Measurements from ENCODE around the gene MYOD1. TPM values are rescaled to one million over a fixed set of nuclear protein-coding genes. Genes with fewer than 3 reads are reported as not detected.

MYOD1 gene
- total RNA-seq, 1 donor from 2014 or later: not detected

- peaks cover 18% of the 10 kb centered on the region for H3K27me3 Mint-ChIP-seq (ENCODE audit: low read depth)
- intact Hi-C loops (cut with micrococcal nuclease): no loop called here
- no peak for DNase-seq (ENCODE audit: low spot score)
- H3K36me3 Mint-ChIP-seq (ENCODE audit: low read depth): no peaks in the 10 kb centered on the region
- no peak overlapping the region for H3K27ac Mint-ChIP-seq
- H3K4me3 Mint-ChIP-seq (ENCODE audit: low read depth): no peak overlapping the region
- no peaks in the 10 kb centered on the region for H3K9me3 Mint-ChIP-seq
- no peaks in the 10 kb centered on the region for H3K4me1 Mint-ChIP-seq (ENCODE audit: low read depth)
Measured at GRCh38 chr11:17714870-17715269, 4.5 kb upstream of the MYOD1 start.

- intact Hi-C loops (cut with micrococcal nuclease): no loop called here
- H3K4me1 Mint-ChIP-seq (ENCODE audit: low read depth): no peaks in the 10 kb centered on the region
- DNase-seq (ENCODE audit: low spot score): no peak
- H3K9me3 Mint-ChIP-seq: no peaks in the 10 kb centered on the region
- no peak overlapping the region for H3K27ac Mint-ChIP-seq
- H3K4me3 Mint-ChIP-seq (ENCODE audit: low read depth): no peak overlapping the region
- no peaks in the 10 kb centered on the region for H3K36me3 Mint-ChIP-seq (ENCODE audit: low read depth)
- peaks cover 24% of the 10 kb centered on the region for H3K27me3 Mint-ChIP-seq (ENCODE audit: low read depth)
Measured at GRCh38 chr11:17716807-17717206, 2.6 kb upstream of the MYOD1 start.

- Mint-ChIP-seq H3K27ac (no peak overlapping the region), H3K27me3 (ENCODE audit: low read depth) (peaks cover 30% of the 10 kb centered on the region), H3K4me1 (ENCODE audit: low read depth) (no peaks in the 10 kb centered on the region), H3K4me3 (ENCODE audit: low read depth) (no peak overlapping the region), H3K36me3 (ENCODE audit: low read depth) (no peaks in the 10 kb centered on the region), H3K9me3 (no peaks in the 10 kb centered on the region)
- intact Hi-C loops (cut with micrococcal nuclease): no loop called here
- DNase-seq (ENCODE audit: low spot score): no peak
Measured at GRCh38 chr11:17718015-17718414, 1.4 kb upstream of the MYOD1 start.

GRCh38 chr11:17718510-17718962 is 835 bp upstream of the MYOD1 start:
- DNase-seq (ENCODE audit: low spot score): no peak
- Mint-ChIP-seq H3K27ac (no peak overlapping the region), H3K4me3 (ENCODE audit: low read depth) (no peak overlapping the region), H3K27me3 (ENCODE audit: low read depth) (peaks cover 32% of the 10 kb centered on the region), H3K9me3 (no peaks in the 10 kb centered on the region), H3K4me1 (ENCODE audit: low read depth) (no peaks in the 10 kb centered on the region), H3K36me3 (ENCODE audit: low read depth) (no peaks in the 10 kb centered on the region)
- intact Hi-C loops (cut with micrococcal nuclease): no loop called here

- Mint-ChIP-seq H3K4me3 (ENCODE audit: low read depth) (no peak overlapping the region), H3K36me3 (ENCODE audit: low read depth) (no peaks in the 10 kb centered on the region), H3K9me3 (no peaks in the 10 kb centered on the region), H3K27me3 (ENCODE audit: low read depth) (peaks cover 40% of the 10 kb centered on the region), H3K27ac (no peak overlapping the region), H3K4me1 (ENCODE audit: low read depth) (no peaks in the 10 kb centered on the region)
- intact Hi-C loops (cut with micrococcal nuclease): loop anchor here (5.0 kb wide), 1 partner anchor 1108 kb away; no protein-coding TSS in a partner anchor
- no peak for DNase-seq (ENCODE audit: low spot score)
Measured at GRCh38 chr11:17719938-17720795, 796 bp downstream of the MYOD1 start.

GRCh38 chr11:17720796-17721171 is 1.4 kb downstream of the MYOD1 start:
- H3K9me3 Mint-ChIP-seq: no peaks in the 10 kb centered on the region
- H3K27me3 Mint-ChIP-seq (ENCODE audit: low read depth): peaks cover 44% of the 10 kb centered on the region
- H3K4me1 Mint-ChIP-seq (ENCODE audit: low read depth): no peaks in the 10 kb centered on the region
- DNase-seq (ENCODE audit: low spot score): no peak
- no peak overlapping the region for H3K27ac Mint-ChIP-seq
- intact Hi-C loops (cut with micrococcal nuclease): loop anchor here (5.0 kb wide), 1 partner anchor 1108 kb away; no protein-coding TSS in a partner anchor
- H3K36me3 Mint-ChIP-seq (ENCODE audit: low read depth): no peaks in the 10 kb centered on the region
- no peak overlapping the region for H3K4me3 Mint-ChIP-seq (ENCODE audit: low read depth)

GRCh38 chr11:17721242-17721999 is 2.0 kb downstream of the MYOD1 start:
- H3K36me3 Mint-ChIP-seq (ENCODE audit: low read depth): no peaks in the 10 kb centered on the region
- DNase-seq (ENCODE audit: low spot score): no peak
- H3K27ac Mint-ChIP-seq: no peak overlapping the region
- no peaks in the 10 kb centered on the region for H3K9me3 Mint-ChIP-seq
- no peak overlapping the region for H3K4me3 Mint-ChIP-seq (ENCODE audit: low read depth)
- no peaks in the 10 kb centered on the region for H3K4me1 Mint-ChIP-seq (ENCODE audit: low read depth)
- intact Hi-C loops (cut with micrococcal nuclease): loop anchor here (5.0 kb wide), 1 partner anchor 1109 kb away; no protein-coding TSS in a partner anchor
- peaks cover 48% of the 10 kb centered on the region for H3K27me3 Mint-ChIP-seq (ENCODE audit: low read depth)

- peaks cover 50% of the 10 kb centered on the region for H3K27me3 Mint-ChIP-seq (ENCODE audit: low read depth)
- no peak overlapping the region for H3K27ac Mint-ChIP-seq
- DNase-seq (ENCODE audit: low spot score): no peak
- no peaks in the 10 kb centered on the region for H3K36me3 Mint-ChIP-seq (ENCODE audit: low read depth)
- H3K4me1 Mint-ChIP-seq (ENCODE audit: low read depth): no peaks in the 10 kb centered on the region
- no peaks in the 10 kb centered on the region for H3K9me3 Mint-ChIP-seq
- intact Hi-C loops (cut with micrococcal nuclease): loop anchor here (1.0 to 5.0 kb wide), 2 partner anchors 9 to 1110 kb away; no protein-coding TSS in a partner anchor
- H3K4me3 Mint-ChIP-seq (ENCODE audit: low read depth): no peak overlapping the region
Measured at GRCh38 chr11:17722000-17722643, 2.8 kb downstream of the MYOD1 start.

- Mint-ChIP-seq H3K36me3 (ENCODE audit: low read depth) (no peaks in the 10 kb centered on the region), H3K27ac (no peak overlapping the region), H3K4me1 (ENCODE audit: low read depth) (no peaks in the 10 kb centered on the region), H3K4me3 (ENCODE audit: low read depth) (no peak overlapping the region), H3K27me3 (ENCODE audit: low read depth) (peaks cover 53% of the 10 kb centered on the region), H3K9me3 (no peaks in the 10 kb centered on the region)
- intact Hi-C loops (cut with micrococcal nuclease): loop anchor here (5.0 kb wide), 1 partner anchor 1112 kb away; no protein-coding TSS in a partner anchor
- DNase-seq (ENCODE audit: low spot score): no peak
Measured at GRCh38 chr11:17724020-17724908, 4.9 kb downstream of the MYOD1 start.

GRCh38 chr11:17725174-17725573 is 5.8 kb downstream of the MYOD1 start:
- DNase-seq (ENCODE audit: low spot score): no peak
- Mint-ChIP-seq H3K27me3 (ENCODE audit: low read depth) (peaks cover 58% of the 10 kb centered on the region), H3K27ac (no peak overlapping the region), H3K4me3 (ENCODE audit: low read depth) (no peak overlapping the region), H3K4me1 (ENCODE audit: low read depth) (no peaks in the 10 kb centered on the region), H3K9me3 (no peaks in the 10 kb centered on the region), H3K36me3 (ENCODE audit: low read depth) (no peaks in the 10 kb centered on the region)
- intact Hi-C loops (cut with micrococcal nuclease): no loop called here

GRCh38 chr11:17730137-17730536 is 10.8 kb downstream of the MYOD1 start:
- no peak overlapping the region for H3K27ac Mint-ChIP-seq
- H3K27me3 Mint-ChIP-seq (ENCODE audit: low read depth): peaks cover 63% of the 10 kb centered on the region
- no peaks in the 10 kb centered on the region for H3K36me3 Mint-ChIP-seq (ENCODE audit: low read depth)
- no peaks in the 10 kb centered on the region for H3K9me3 Mint-ChIP-seq
- intact Hi-C loops (cut with micrococcal nuclease): loop anchor here (2.0 to 10.0 kb wide), 2 partner anchors 131 to 375 kb away; partner anchors contain the start of gene SAAL1
- H3K4me1 Mint-ChIP-seq (ENCODE audit: low read depth): no peaks in the 10 kb centered on the region
- DNase-seq (ENCODE audit: low spot score): no peak
- H3K4me3 Mint-ChIP-seq (ENCODE audit: low read depth): no peak overlapping the region

Measured in activated T-helper 2 cell treated with anti-CD3 and anti-CD28 coated beads, Interferon-gamma antibody, Interleukin-2, Interleukin-4, amounts not matched to agents 10 μg/mL and 5 μg/mL and 100 μg/mL, durations not matched to agents 14 hours and 24 hours and 36 hours (primary cell).